Activated CD8-positive, alpha-beta memory T cell treated with anti-CD3 and anti-CD28 coated beads for 48 hours (primary cell): ENCODE data around the gene NAA35.
"Not testable (repeated sequence)": the region's sequence is repeated elsewhere in the genome, so short reads cannot be mapped to it uniquely, and the experiment has no call there.

Source experiments
- DNase-seq, 3 experiments: peaks; one replicate each; pipeline ENCODE4 v3.0.0-alpha.2; 2020; ENCODE audit warnings: low read depth in 2 of 3, low spot score in 2 of 3

The NAA35 gene

GRCh38 chr9:85940832-85941621 is at the start of gene NAA35:
Gene NAA35, plus strand, starts transcription at chr9:85941146. Its CDS starts 1,014 bp downstream, at chr9:85942160.
- peak; percentile 92 to 98 (median 98) for DNase-seq

GRCh38 chr9:85892401-85892800 is 48.5 kb upstream of the NAA35 start:
- DNase-seq: no peak

- DNase-seq: no peak
Observed at GRCh38 chr9:85895685-85896084, 45.3 kb upstream of the NAA35 start.

DNA sequence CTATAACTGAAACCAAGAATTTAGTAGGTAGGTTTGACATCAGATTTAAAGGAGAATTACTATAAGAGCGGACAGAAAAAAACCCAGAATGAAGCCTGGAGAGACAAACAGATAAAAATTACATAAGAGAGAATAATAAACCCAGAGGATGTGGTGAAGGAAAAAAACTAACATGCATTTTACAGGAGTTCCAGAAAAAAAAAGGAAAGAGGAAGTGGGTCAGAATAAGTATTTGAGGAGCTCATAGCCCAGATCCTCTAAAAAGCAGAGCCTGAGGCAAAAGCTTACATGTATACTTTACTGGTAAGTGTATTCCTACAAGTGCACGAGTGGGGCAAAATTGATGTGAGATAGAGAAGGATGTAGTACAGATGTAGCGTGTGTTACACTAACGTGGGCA is 43.1 kb upstream of the NAA35 start:
- DNase-seq: no peak

GRCh38 chr9:85898332-85898731 is 42.6 kb upstream of the NAA35 start:
- no peak for DNase-seq

DNA sequence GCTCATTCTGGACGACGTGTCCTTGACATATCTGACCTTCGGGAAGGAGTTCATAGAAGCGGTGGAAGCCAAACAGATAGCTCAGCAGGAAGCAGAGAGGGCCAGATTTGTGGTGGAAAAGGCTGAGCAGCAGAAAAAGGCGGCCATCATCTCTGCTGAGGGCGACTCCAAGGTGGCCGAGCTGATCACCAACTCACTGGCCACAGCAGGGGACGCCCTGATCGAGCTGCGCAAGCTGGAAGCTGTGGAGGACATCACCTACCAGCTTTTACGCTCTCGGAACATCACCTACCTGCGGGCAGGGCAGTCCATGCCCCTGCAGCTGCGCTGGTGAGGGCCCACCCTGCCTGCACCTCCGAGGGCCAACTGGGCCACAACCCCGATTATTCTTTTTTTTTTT is 41.6 kb upstream of the NAA35 start:
- no peak for DNase-seq

GRCh38 chr9:85900504-85901201 is 40.3 kb upstream of the NAA35 start:
- peak in 1 of 3 experiments; percentile 16 for DNase-seq

DNA sequence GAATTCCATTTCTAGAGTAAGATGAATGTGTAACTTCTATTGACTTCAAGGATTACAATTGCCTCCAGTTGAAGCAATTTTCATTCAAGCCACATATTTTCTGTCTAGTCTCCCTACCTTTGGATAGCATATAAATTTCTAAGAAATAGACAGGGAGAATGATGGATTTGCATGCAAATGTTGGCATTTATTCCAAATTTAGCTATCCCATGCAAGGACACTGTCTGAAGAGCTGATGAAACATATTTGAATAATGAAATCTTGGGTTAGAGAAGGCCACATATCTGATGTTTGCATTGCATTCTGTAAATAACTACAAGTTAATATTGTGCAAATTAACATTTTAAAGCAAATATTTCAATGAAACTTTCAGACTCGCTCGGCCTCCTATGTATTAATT is 36.0 kb upstream of the NAA35 start:
- DNase-seq: no peak

DNA sequence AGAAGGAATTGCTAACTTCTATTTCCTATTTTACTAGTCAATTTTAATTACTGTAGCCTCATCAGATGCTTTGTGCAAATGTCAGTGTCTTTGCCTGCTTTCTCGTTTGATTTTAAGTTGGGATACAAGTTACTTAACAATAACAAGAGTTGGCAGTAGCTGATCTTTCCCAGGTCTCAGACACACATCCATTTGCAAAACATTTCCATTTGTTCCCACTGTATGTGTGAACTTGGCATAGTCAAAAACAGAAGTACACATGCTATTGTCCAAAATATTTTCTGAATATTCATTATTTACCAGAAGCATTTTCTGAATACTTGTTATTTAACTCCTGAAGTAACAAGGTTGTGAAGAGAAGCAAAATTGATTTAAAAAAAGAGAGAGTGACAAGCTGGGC is 35.0 kb upstream of the NAA35 start:
- DNase-seq: no peak

GRCh38 chr9:85909390-85909789 is 31.6 kb upstream of the NAA35 start:
- DNase-seq: no peak

DNA sequence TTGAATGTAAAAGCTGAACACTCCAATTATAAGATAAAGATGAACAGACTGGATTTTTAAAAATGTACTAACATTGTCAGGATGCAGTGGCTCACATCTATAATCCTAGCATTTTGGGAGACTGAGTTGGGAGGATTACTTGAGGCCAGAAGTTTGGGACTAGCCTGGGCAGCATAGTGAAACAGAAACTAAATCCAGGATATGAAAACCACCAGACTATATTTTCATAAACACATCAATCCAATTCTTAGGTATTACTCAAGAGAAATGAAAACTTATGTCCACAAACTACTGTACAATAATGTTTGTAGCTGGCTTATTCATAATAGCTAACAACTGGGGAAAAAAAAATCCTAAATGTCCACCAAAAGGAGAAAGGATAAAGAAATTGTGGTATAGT is 26.8 kb upstream of the NAA35 start:
- no peak for DNase-seq

DNA sequence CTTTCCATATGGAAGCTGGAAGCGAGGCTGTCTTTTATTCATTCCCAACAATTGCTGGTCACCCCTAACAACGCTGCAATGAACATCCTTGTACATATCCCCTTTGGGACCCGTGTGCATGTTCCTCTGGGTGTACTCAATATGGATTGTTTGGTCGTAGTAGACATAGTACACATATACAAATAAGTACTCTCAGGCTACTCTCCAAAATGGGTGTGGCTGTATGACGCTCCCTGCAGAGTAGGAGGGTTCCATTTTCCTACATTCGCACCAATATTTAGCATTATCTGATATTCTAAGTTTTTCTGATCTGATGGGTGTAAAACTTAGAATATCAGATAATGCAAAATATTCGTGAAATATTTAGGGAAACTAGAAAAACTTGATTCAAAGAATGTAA is 23.2 kb upstream of the NAA35 start:
- DNase-seq: no peak

DNA sequence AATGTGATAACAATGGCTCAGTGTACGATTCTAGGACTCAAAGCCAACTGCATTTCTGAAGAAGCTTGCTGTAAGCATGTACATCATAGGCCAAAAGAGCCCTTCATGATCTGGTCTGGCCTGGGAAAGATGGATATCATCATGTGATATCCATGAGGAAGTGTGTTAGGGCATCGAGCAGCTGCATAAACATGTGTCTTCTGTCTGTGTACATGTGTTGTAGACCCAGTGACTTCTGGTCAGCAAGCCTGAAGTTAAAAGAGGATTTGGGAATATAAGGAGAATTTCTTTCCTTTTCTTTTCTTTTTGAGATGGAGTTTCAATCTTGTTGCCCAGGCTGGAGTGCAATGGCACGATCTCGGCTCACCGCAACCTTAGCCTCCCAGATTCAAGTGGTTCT is 15.5 kb upstream of the NAA35 start:
- no peak for DNase-seq

GRCh38 chr9:85927076-85927475 is 13.9 kb upstream of the NAA35 start:
- no peak for DNase-seq

DNA sequence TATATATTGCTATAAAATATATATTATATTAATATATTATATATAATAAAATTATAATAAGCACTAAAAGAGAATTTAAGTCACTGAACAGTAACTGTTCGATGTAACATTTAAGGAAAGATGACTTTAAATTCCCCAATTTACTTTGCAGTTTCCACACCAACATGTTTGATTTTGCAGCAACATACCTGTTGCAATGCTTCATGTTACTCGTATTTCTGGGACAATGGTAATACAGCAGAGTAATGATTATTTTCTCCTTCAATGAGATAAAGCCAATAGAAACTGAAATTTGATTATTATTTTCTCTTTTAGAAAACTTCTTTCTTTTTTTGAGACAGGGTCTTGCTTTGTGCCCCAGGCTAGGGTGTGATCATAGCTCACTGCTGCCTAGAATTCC is 9.5 kb upstream of the NAA35 start:
- DNase-seq: no peak

- not testable (repeated sequence) for DNase-seq
Observed at GRCh38 chr9:85935950-85936349, 5.0 kb upstream of the NAA35 start.

DNA sequence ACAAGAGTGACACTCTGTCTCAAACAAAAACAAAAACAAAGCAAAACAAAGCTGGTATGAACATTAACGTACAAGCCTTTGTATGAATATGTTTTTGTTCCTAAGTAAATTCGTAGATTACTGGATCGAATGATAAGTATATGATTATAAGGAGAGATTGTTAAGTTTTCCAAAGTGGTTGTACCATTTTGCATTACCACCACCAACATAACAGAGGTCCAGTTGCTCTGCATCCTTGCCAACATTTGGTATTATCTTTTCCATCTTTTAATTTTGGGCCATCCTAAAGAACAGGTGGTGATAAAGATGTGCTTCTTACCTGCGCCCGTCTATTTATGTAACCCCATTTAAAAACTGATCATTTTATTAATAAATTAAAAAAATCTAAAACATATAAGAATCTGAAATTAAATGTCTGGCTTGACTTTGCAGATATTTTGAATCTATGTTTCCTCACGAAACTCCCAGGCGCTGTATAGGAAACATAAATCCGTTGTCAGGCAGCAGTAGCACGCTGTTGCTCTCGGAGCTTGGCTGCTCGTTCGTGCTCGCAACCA is 593 bp upstream of the NAA35 start:
- DNase-seq: no peak

GRCh38 chr9:85941622-85941940 is 635 bp downstream of the NAA35 start:
- DNase-seq: no peak

DNA sequence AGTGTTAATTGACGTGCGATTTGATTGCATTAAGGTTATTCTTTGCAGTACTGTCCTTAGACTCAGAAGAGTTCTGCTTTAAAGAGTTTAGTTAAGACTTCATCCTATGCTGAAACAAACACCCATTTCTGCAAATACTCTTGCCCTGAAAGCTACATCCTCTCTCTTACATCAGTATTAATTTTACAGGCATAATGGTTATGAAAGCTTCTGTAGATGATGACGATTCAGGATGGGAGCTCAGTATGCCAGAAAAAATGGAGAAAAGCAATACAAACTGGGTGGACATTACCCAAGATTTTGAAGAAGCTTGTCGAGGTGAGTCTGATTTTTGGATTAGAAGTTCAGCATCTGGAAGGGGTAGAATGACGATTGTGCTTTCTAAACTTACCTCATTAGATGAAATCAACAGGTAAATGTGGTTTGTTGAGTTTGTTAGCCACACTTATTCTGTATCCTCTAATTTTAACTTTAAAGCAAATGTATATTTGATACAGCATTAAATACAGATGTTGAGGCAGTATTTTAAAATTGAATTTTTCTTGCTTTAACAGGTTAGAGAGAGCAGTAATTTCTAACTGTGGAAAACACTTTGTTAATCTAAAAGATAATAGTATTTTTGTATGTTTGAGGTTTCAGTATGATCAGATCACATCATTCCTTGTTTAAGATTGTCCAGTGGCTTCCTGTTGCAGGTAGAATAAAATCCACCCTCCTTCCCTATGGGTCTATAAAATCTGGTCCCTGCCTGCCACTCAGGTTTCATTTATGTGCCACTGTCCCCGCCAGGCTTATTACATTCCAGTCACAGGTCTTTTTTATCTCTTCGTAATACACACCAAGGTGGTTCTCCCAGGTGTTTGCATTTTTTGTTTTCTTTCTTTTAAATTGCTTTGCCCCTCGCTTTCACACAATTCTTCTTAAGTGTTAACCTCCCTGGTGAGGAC is 1.3 kb downstream of the NAA35 start:
- no peak for DNase-seq

GRCh38 chr9:85942913-85943709 is 2.2 kb downstream of the NAA35 start:
- DNase-seq: no peak
